ENCODE data around the gene TXLNB.
"Not testable (repeated sequence)": the region's sequence is repeated elsewhere in the genome, so short reads cannot be mapped to it uniquely, and the experiment has no call there.

TXLNB gene

GRCh38 chr6:139311831-139312230 lies 20.0 kb upstream of the TXLNB start:
- DNase-seq (ENCODE audit: low read depth in 2 of 2): no peak

GRCh38 chr6:139308936-139309603 lies 17.3 kb upstream of the TXLNB start:
- no peak for DNase-seq (ENCODE audit: low read depth in 2 of 2)

- DNase-seq (ENCODE audit: low read depth in 2 of 2): no peak
Measured at GRCh38 chr6:139308286-139308916, 16.6 kb upstream of the TXLNB start.

DNA sequence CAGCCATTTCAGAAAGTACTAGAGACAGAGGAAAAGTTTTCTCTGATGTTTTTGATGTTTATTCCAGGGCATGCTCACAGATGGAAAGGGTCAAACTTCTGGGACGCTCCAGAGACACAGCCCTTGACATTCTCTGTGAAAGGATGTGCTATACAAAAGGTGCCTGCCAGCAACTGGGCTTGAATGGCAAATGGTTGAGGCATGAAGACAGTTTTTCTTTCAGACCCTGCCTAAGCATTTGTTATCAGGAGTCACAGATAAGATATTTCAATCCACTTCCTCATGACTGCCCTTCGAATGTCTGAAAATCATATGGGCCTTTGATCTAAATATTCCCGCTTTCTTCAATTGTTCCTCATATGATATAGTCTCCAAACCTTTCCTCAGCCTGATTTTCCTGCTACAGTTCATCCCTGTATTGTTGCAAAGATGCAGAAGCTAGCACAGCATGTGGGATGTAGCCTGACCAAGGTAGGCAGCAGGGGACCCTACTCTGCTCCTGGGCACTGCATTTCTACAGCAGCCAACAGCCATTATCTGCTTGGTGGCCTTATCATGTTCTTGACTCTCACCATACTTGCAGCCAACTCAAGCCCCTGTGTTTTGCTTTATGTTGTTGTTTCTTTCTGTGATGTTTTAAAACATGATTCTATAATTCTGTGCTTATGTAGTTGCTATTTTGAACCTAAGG lies 14.6 kb upstream of the TXLNB start:
- DNase-seq (ENCODE audit: low read depth in 2 of 2): no peak

- no peak for DNase-seq (ENCODE audit: low read depth in 2 of 2)
Measured at GRCh38 chr6:139303185-139303584, 11.4 kb upstream of the TXLNB start.

- DNase-seq (ENCODE audit: low read depth in 2 of 2): no peak
Measured at GRCh38 chr6:139297921-139298320, 6.1 kb upstream of the TXLNB start.

DNA sequence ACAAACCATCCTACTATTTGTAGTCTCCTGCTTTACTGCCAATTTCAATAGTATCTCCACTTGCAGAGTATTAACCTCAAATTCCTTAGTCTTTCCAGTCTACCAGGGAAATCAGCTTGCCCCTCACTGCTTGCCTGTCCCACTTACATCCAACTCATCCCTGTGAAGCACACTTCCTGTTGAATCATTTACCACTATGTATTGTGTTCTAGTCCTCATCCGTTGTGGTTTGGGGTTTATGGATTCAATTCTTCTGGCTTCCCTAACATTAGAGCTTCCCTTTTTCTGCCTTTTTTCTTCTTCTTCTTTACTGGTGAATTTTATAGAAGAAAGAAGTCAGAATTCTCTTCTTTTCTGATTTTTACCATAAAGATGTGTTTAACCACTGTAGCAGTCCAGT lies 5.1 kb upstream of the TXLNB start:
- no peak for DNase-seq (ENCODE audit: low read depth in 2 of 2)

DNA sequence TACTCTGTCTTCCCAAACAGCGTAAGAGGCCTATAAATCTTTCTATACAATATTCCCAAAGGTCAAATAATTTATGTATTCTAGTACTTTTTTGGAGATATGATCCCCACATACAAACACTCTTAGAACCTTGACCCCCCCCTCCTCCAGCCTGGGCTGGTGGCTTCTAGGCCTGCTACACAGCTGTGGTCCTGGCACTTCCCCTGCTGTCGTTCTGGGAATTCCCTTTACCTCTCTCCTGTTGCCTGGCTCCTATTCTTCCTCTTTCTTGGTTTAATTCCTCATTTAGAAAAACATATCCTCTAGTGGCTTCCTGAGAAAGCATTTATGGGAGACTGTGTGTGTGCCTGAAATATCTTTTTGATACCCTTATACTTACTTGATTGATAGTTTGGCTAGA lies 4.1 kb upstream of the TXLNB start:
- no peak for DNase-seq (ENCODE audit: low read depth in 2 of 2)

DNA sequence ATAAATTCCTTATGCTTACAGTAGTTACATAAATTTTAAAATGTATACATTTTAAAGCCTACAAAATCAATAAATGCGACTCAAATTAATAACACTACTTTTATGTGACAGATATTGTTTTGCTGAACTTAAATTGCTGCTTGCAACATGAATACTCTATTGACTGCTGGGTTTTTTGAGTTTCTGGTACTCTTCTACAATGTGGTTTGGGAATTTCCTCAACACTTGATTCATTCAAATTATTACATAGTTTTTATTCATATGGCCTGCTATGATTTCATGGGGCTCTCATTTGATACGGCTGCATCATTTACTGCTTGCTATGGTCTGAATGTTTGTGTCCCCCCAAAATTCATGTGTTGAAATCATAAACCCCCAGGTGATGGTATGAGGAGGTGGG lies 2.3 kb upstream of the TXLNB start:
- DNase-seq (ENCODE audit: low read depth in 2 of 2): no peak

- DNase-seq (ENCODE audit: low read depth in 2 of 2): not testable (repeated sequence)
Measured at GRCh38 chr6:139293230-139293629, 1.4 kb upstream of the TXLNB start.

DNA sequence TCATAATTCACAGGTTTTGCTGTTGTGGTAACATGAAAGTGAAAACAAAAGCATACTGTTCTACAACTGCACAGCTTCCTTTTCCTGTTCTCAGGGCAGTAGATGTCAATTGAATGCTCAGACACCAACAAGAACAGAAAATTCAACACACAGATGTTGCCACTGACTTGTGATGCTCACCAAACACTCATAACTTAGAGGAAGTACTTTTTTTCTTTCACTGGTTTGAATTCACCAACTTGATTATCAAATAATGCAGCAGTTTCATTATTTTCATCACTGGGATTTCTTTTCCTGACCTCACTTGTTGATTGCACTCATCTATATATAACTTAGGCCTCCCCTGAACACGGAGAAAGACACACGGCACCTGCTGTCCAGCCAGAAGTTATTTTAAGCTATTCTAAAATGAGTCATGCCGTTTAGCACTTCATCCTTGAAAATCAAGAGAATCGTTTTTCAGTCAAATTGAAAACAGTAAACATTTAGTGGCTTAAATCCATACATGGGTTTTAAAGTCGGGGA lies 949 bp downstream of the TXLNB start:
- no peak for DNase-seq (ENCODE audit: low read depth in 2 of 2)

DNA sequence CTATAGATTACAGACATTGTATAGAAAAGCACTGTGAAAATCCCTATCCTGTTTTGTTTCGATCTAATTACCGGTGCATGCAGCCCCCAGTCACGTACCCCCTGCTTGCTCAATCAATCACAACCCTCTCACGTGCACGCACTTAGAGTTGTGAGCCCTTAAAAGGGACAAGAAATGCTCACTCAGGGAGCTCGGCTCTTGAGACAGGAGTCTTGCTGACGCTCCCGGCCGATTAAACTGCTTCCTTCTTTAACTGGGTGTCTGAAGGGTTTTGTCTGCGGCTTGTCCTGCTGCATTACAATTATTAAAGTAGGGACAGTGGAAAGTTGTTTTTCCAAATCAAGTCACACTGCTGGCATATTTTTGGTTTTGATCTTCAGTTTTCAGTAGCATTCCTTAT lies 2.6 kb downstream of the TXLNB start:
- DNase-seq (ENCODE audit: low read depth in 2 of 2): no peak

GRCh38 chr6:139288496-139289040 lies 3.2 kb downstream of the TXLNB start:
- no peak for DNase-seq (ENCODE audit: low read depth in 2 of 2)

GRCh38 chr6:139287868-139288267 lies 3.9 kb downstream of the TXLNB start:
- DNase-seq (ENCODE audit: low read depth in 2 of 2): no peak

DNA sequence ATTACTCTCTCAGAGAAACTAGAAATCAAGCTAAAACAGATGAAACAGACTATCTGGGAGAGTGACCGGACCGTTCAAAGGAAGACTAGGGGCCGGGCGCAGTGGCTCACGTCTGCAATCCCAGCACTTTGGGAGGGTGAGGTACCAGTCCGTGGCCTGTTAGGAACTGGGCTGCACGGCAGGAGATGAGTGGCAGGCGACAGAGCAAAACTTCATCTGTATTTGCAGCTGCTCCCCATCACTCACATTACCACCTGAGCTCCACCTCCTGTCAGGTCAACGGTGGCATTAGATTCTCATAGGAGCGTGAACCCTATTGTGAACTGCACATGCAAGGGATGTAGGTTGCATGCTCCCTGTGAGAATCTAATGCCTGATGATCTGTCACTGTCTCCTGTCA lies 5.4 kb downstream of the TXLNB start:
- DNase-seq (ENCODE audit: low read depth in 2 of 2): not testable (repeated sequence)

DNA sequence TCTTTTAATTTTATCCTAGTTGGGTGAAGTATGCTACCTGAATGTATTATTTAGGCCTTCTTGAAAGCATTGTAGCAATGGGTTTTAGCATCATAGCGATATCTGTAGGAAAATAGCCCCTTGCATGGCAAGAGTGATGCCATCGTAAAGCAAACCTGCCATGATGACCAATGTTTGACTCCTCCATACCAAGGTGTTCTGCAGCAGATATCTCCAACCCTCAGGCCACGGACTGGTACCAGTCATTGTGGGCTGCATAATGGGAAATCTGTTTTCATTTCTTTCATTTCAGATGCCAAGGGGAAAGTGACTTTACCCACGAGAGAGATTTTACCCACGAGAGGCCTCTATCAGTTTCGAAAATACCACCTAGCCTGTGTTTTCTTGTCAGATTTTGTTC lies 6.2 kb downstream of the TXLNB start:
- DNase-seq (ENCODE audit: low read depth in 2 of 2): no peak

- no peak for DNase-seq (ENCODE audit: low read depth in 2 of 2)
Measured at GRCh38 chr6:139284789-139285188, 7.0 kb downstream of the TXLNB start.

DNA sequence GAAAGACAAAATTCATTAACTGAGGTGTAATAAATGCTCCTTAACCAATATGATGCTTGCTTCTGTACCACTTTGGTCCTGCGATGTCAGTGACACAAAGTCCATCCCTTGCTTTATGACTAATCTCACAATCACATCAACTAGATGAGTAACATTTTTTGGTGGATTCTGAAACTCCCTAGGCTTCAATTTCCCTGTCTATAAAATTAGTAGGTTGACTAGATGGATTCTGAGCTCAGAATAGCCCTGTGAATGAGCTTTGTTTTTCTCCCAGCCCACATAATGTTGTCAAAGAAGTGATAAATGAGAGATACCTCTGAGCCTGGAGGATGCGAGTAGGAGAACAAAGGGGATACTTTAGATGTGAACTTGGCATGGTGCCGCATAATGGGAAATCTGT lies 9.1 kb downstream of the TXLNB start:
- DNase-seq (ENCODE audit: low read depth in 2 of 2): no peak

DNA sequence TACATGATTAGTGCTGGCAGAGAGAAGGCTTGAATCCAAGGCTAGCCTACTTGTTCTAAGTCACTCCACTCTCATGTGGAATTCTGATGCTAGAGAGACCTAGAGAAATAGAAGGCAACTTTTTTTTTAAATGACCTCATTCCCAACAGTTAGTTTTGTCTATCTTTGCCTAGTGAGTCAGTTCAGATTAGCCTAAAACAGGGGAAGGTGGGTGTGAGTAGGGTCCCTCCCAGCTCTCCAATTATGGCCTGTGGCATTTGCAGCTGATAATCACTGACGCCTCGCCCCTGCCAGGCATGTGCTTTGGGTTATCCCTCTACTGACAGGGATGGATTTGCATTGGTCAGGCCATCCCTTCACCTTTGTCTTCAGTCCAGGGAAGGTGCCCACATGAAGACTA lies 13.6 kb downstream of the TXLNB start:
- no peak for DNase-seq (ENCODE audit: low read depth in 2 of 2)

DNA sequence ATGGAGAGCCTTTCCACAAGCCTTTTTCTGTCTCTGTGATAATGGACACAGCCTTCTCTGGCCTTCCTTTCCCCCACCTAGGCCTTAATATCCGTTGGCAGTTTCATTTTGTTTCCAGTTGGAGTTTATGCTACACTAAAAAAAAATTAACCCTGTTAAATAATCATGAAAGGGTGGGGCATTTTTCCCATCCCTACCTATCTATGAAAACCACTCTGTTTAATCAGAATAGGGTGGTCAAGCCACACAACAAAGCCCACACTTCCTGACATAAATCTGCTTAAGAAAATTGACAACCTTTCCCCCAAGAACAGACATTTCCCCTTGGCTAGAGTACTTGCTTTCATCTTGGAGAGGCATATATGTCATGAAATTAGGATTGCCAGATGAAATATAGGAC lies 14.2 kb downstream of the TXLNB start:
- no peak for DNase-seq (ENCODE audit: low read depth in 2 of 2)

DNA sequence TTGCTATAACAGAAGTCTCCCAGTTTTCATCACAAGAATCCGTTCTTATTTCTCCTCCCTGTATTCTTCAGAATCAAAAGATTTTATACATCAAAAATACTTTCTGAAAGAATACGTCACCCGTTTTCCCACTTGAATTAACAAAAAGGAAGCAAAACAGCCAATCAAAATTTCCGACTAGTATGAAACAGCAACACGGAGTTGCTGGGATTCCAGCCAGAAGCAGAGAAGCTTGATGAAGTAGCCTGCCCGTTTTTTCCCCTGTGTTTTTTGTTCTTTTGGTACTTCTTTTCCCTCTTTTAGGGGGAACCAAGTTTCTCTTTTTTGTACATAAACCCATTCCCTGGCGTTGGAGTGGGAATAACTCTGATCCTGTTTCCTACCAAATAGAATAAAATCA lies 14.6 kb downstream of the TXLNB start:
- DNase-seq (ENCODE audit: low read depth in 2 of 2): no peak

DNA sequence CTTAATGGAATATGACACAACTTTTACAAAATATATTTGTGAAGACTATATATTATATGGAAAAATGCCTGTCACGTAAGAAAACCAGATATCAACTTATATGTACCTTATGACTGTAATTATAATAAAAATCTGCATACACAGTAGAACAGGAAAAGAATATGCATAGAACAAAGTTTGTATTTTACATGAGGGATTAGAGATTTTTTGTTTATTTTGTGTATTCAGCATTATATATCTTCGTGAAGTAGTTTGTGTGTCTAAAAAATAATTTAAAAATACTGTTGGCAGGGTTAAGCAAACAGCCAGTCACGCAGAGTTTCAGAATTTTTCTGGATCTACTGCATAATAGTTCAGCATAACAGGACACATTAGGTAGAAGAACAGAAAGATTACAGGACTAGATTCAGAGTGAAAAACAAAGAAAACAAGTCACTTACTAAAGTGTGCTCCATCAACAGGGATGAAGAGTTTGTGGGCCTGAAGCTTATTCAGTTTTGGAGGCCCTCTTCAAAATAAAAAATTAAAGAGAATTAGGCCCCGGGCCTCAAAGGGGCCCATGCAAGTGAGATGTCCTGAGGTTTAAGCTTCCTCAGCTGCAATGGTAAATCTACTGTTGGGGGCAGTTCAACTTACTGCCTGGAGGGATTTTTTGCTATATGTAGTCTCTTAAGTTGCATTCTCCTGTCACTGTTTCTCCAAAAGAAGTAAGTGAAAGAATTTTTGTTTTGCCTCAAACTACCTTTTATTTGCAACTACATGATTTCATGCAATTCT lies 16.3 kb downstream of the TXLNB start:
- no peak for DNase-seq (ENCODE audit: low read depth in 2 of 2)

Data from stimulated activated CD8-positive, alpha-beta memory T cell treated with anti-CD3 and anti-CD28 coated beads, Interleukin-2, amount 100 ng/mL, for 48 hours (primary cell).